Measurements from ENCODE around the gene OR52E1.
"Not testable (repeated sequence)": the region's sequence is repeated elsewhere in the genome, so short reads cannot be mapped to it uniquely, and the experiment has no call there.

Gene OR52E1

DNA sequence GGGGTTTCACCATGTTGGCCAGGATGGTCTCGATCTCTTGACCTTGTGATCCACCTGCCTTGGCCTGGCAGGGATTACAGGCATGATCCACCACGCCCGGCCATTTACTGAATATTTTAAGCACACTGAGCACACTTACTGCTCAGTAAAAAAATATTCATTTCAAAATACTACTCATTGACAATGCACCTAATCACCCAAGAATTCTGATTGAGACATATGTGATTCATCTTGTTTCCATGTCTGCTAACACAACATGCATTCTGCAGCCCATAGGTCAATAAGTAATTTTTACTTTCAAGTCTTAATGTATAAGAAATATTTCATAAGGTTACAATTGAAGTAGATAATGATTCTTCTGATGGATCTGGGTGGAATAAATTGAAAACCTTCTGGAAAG lies 27.3 kb upstream of the OR52E1 start:
- Histone ChIP-seq H3K4me3 (replicated peaks; ENCODE audit: low read depth, low read length) (no peak overlapping the region), H3K27me3 (replicated peaks; ENCODE audit: control insufficient read depth, insufficient read depth, low read length) (no peaks in the 10 kb centered on the region), H3K36me3 (ENCODE audit: control insufficient read depth, insufficient read depth, low read length) (no peaks in the 10 kb centered on the region)
- TF ChIP-seq CTCF (IDR thresholded peaks at IDR 0.05; ENCODE audit: insufficient read depth, low read length, poor library complexity, severe bottlenecking), result no peak
- no peak for DNase-seq (ENCODE audit: extremely low read depth, insufficient read length)

- H3K36me3 ChIP-seq (ENCODE audit: control insufficient read depth, insufficient read depth, low read length), result no peaks in the 10 kb centered on the region
- no peak for DNase-seq (ENCODE audit: extremely low read depth, insufficient read length)
- H3K27me3 ChIP-seq (replicated peaks; ENCODE audit: control insufficient read depth, insufficient read depth, low read length), result no peaks in the 10 kb centered on the region
- TF ChIP-seq CTCF (IDR thresholded peaks at IDR 0.05; ENCODE audit: insufficient read depth, low read length, poor library complexity, severe bottlenecking), result no peak
- H3K4me3 ChIP-seq (replicated peaks; ENCODE audit: low read depth, low read length), result no peak overlapping the region
Measured at GRCh38 chr11:5043380-5043779, 26.0 kb upstream of the OR52E1 start.

GRCh38 chr11:5046226-5046625 lies 23.1 kb upstream of the OR52E1 start, which contains the start of gene OR52J3:
Gene OR52J3 (plus strand): TSS chr11:5046526. CDS start chr11:5046526, 0 bp downstream.
- TF ChIP-seq CTCF (IDR thresholded peaks at IDR 0.05; ENCODE audit: insufficient read depth, low read length, poor library complexity, severe bottlenecking), result no peak
- no peaks in the 10 kb centered on the region for H3K27me3 ChIP-seq (replicated peaks; ENCODE audit: control insufficient read depth, insufficient read depth, low read length)
- no peaks in the 10 kb centered on the region for H3K36me3 ChIP-seq (ENCODE audit: control insufficient read depth, insufficient read depth, low read length)
- no peak within 1 kb of the TSS for H3K4me3 ChIP-seq (replicated peaks; ENCODE audit: low read depth, low read length)
- no peak for DNase-seq (ENCODE audit: extremely low read depth, insufficient read length)

DNA sequence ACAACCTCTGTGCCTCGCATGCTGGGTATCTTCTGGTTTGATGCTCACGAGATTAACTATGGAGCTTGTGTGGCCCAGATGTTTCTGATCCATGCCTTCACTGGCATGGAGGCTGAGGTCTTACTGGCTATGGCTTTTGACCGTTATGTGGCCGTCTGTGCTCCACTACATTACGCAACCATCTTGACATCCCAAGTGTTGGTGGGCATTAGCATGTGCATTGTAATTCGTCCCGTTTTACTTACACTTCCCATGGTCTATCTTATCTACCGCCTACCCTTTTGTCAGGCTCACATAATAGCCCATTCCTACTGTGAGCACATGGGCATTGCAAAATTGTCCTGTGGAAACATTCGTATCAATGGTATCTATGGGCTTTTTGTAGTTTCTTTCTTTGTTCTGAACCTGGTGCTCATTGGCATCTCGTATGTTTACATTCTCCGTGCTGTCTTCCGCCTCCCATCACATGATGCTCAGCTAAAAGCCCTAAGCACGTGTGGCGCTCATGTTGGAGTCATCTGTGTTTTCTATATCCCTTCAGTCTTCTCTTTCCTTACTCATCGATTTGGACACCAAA lies 22.5 kb upstream of the OR52E1 start:
- TF ChIP-seq CTCF (IDR thresholded peaks at IDR 0.05; ENCODE audit: insufficient read depth, low read length, poor library complexity, severe bottlenecking), result no peak
- no peak for DNase-seq (ENCODE audit: extremely low read depth, insufficient read length)
- Histone ChIP-seq H3K27me3 (replicated peaks; ENCODE audit: control insufficient read depth, insufficient read depth, low read length) (no peaks in the 10 kb centered on the region), H3K36me3 (ENCODE audit: control insufficient read depth, insufficient read depth, low read length) (no peaks in the 10 kb centered on the region), H3K4me3 (replicated peaks; ENCODE audit: low read depth, low read length) (no peak overlapping the region)

GRCh38 chr11:5058679-5059078 lies 10.7 kb upstream of the OR52E1 start:
- H3K27me3 ChIP-seq (replicated peaks; ENCODE audit: control insufficient read depth, insufficient read depth, low read length); H3K4me3 ChIP-seq (replicated peaks; ENCODE audit: low read depth, low read length); H3K36me3 ChIP-seq (ENCODE audit: control insufficient read depth, insufficient read depth, low read length); DNase-seq (ENCODE audit: extremely low read depth, insufficient read length): not testable (repeated sequence)

GRCh38 chr11:5059391-5059790 lies 10.0 kb upstream of the OR52E1 start, which contains the start of gene OR52E2:
Gene OR52E2 (minus strand): TSS chr11:5059627. CDS start chr11:5059627, 0 bp downstream.
- H3K36me3 ChIP-seq (ENCODE audit: control insufficient read depth, insufficient read depth, low read length), result no peaks in the 10 kb centered on the region
- DNase-seq (ENCODE audit: extremely low read depth, insufficient read length), result no peak
- TF ChIP-seq CTCF (IDR thresholded peaks at IDR 0.05; ENCODE audit: insufficient read depth, low read length, poor library complexity, severe bottlenecking), result no peak
- H3K27me3 ChIP-seq (replicated peaks; ENCODE audit: control insufficient read depth, insufficient read depth, low read length), result no peaks in the 10 kb centered on the region; the same call in 1 of the 2 replicates
- H3K4me3 ChIP-seq (replicated peaks; ENCODE audit: low read depth, low read length), result no peak within 1 kb of the TSS

Data from GM06990 (cell line).